DND-41 (cell line): ENCODE data around the gene BTN3A1.

Source experiments
- ATAC-seq: fragments of 200-7000 bp; cut with Tn5 transposase; 3 replicates; pipeline ENCODE4 v1.9.1; 2021; ENCODE audit warnings: low read depth; ENCODE audit not compliant: insufficient read depth
- DNase-seq: peaks from one replicate; pipeline ENCODE4 v3.0.0-alpha.2; 2020
- H2AFZ ChIP-seq: 2 replicates; pipeline ENCODE4 v1.6.0; 2012; ENCODE audit warnings: low read depth, low read length
- H3K27ac ChIP-seq: 2 replicates; pipeline ENCODE4 v1.5.1; 2012; ENCODE audit warnings: low read length, inconsistent platforms
- H3K27me3 ChIP-seq: fragments of 200-600 bp; sonication (generic); 2 replicates; pipeline ENCODE4 v1.6.0; 2012; ENCODE audit warnings: low read length, mild to moderate bottlenecking, inconsistent platforms; ENCODE audit not compliant: insufficient read depth, poor library complexity
- H3K36me3 ChIP-seq: 2 replicates; pipeline ENCODE4 v1.5.1; 2012; ENCODE audit warnings: low read length, inconsistent platforms; ENCODE audit not compliant: insufficient read depth
- H3K4me1 ChIP-seq: 2 replicates; pipeline ENCODE4 v1.5.1; 2012; ENCODE audit warnings: mild to moderate bottlenecking, low read length; ENCODE audit not compliant: insufficient read depth
- H3K4me2 ChIP-seq: 2 replicates; pipeline ENCODE4 v1.6.0; 2012; ENCODE audit warnings: mild to moderate bottlenecking, moderate library complexity, low read length, inconsistent platforms; ENCODE audit not compliant: insufficient read depth
- H3K4me3 ChIP-seq, 2 experiments: fragments of 200-600 bp in 1 of 2; shearing (Covaris generic) in 1 of 2; 2 replicates each; pipeline ENCODE4 v1.5.1; 2012 to 2016; ENCODE audit warnings: inconsistent platforms in 2 of 2, low read length in 2 of 2, mild to moderate bottlenecking in 2 of 2, low read depth in 1 of 2, moderate library complexity in 1 of 2
- H3K79me2 ChIP-seq: 2 replicates; pipeline ENCODE4 v1.6.0; 2012; ENCODE audit warnings: low read length, inconsistent platforms; ENCODE audit not compliant: insufficient read depth
- H3K9ac ChIP-seq: 2 replicates; pipeline ENCODE4 v1.6.0; 2012; ENCODE audit warnings: low read depth, mild to moderate bottlenecking, inconsistent platforms, low read length, moderate library complexity
- H3K9me3 ChIP-seq: 2 replicates; pipeline ENCODE4 v1.5.1; 2012; ENCODE audit warnings: low read length, moderate library complexity, mild to moderate bottlenecking, inconsistent platforms; ENCODE audit not compliant: insufficient read depth, severe bottlenecking
- H4K20me1 ChIP-seq: 2 replicates; pipeline ENCODE4 v1.6.0; 2012; ENCODE audit warnings: low read length; ENCODE audit not compliant: insufficient read depth
- EZH2 ChIP-seq: IDR thresholded peaks from 3 replicates; pipeline ENCODE4 v1.6.1; 2012; ENCODE audit warnings: borderline replicate concordance, low read depth, mild to moderate bottlenecking, moderate library complexity, low read length, inconsistent platforms; ENCODE audit not compliant: severe bottlenecking
- TF ChIP-seq, protein P1 (sequence below): IDR thresholded peaks from 2 replicates; pipeline ENCODE4 v1.5.1; 2012; ENCODE audit warnings: borderline replicate concordance, low read length, moderate library complexity, mild to moderate bottlenecking; ENCODE audit not compliant: poor library complexity, severe bottlenecking; ENCODE audit errors: extremely low read depth

The BTN3A1 gene

DNA sequence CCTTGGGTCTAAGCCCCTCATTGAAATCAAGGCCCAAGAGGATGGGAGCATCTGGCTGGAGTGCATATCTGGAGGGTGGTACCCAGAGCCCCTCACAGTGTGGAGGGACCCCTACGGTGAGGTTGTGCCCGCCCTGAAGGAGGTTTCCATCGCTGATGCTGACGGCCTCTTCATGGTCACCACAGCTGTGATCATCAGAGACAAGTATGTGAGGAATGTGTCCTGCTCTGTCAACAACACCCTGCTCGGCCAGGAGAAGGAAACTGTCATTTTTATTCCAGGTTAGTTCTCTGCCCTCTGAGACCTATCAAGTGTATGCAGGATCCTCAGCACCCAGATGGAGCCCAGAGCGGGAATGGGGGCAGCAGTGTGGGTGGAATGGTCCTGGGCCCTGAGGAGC is 14.1 kb upstream of the BTN3A1 start:
- H3K4me2 ChIP-seq, result no peak overlapping the region
- no peak overlapping the region; the same call in 1 of the 2 replicates for H3K27ac ChIP-seq
- no peak overlapping the region for H3K4me3 ChIP-seq
- no peaks in the 10 kb centered on the region for H3K9me3 ChIP-seq
- no peak overlapping the region for H2AFZ ChIP-seq
- peaks cover 53% of the 10 kb centered on the region for H3K36me3 ChIP-seq
- no peaks in the 10 kb centered on the region for H4K20me1 ChIP-seq
- H3K4me1 ChIP-seq, result peaks cover 20% of the 10 kb centered on the region
- no peak for DNase-seq
- no peak for ATAC-seq
- no peaks in the 10 kb centered on the region for H3K27me3 ChIP-seq
- no peak overlapping the region for H3K9ac ChIP-seq
- peaks cover 9% of the 10 kb centered on the region for H3K79me2 ChIP-seq
- TF ChIP-seq, protein P1, sequence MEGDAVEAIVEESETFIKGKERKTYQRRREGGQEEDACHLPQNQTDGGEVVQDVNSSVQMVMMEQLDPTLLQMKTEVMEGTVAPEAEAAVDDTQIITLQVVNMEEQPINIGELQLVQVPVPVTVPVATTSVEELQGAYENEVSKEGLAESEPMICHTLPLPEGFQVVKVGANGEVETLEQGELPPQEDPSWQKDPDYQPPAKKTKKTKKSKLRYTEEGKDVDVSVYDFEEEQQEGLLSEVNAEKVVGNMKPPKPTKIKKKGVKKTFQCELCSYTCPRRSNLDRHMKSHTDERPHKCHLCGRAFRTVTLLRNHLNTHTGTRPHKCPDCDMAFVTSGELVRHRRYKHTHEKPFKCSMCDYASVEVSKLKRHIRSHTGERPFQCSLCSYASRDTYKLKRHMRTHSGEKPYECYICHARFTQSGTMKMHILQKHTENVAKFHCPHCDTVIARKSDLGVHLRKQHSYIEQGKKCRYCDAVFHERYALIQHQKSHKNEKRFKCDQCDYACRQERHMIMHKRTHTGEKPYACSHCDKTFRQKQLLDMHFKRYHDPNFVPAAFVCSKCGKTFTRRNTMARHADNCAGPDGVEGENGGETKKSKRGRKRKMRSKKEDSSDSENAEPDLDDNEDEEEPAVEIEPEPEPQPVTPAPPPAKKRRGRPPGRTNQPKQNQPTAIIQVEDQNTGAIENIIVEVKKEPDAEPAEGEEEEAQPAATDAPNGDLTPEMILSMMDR, result no peak
- no peak for TF ChIP-seq EZH2

GRCh38 chr6:26388441-26388840 is 13.6 kb upstream of the BTN3A1 start:
- Histone ChIP-seq H3K27me3 (no peaks in the 10 kb centered on the region), H3K27ac (no peak overlapping the region), H2AFZ (no peak overlapping the region), H3K4me1 (peaks cover 18% of the 10 kb centered on the region), H3K79me2 (peaks cover 6% of the 10 kb centered on the region), H4K20me1 (no peaks in the 10 kb centered on the region), H3K9ac (no peak overlapping the region), H3K4me2 (no peak overlapping the region), H3K36me3 (peaks cover 57% of the 10 kb centered on the region), H3K9me3 (no peaks in the 10 kb centered on the region), H3K4me3 (no peak overlapping the region)
- DNase-seq, result no peak
- TF ChIP-seq EZH2, result no peak
- TF ChIP-seq, protein P1, result no peak
- no peak for ATAC-seq

GRCh38 chr6:26389349-26389894 is 12.7 kb upstream of the BTN3A1 start:
- DNase-seq (peak; percentile 28), ATAC-seq (peak; percentile 68; the same call in 2 of the 3 replicates)
- Histone ChIP-seq H3K9me3 (no peaks in the 10 kb centered on the region), H3K9ac (no peak overlapping the region), H2AFZ (no peak overlapping the region), H3K36me3 (peaks cover 58% of the 10 kb centered on the region), H3K4me2 (no peak overlapping the region), H3K79me2 (no peaks in the 10 kb centered on the region; the same call in 1 of the 2 replicates), H3K27ac (no peak overlapping the region), H3K4me1 (peaks cover 9% of the 10 kb centered on the region), H3K27me3 (no peaks in the 10 kb centered on the region), H4K20me1 (no peaks in the 10 kb centered on the region), H3K4me3 (no peak overlapping the region)
- no peak for TF ChIP-seq EZH2
- TF ChIP-seq, protein P1, result peak; percentile 41
